NOMO-1 (cell line): Measurements from ENCODE around the gene EHD4.

Experiments used
- DNase-seq, 2 experiments: peaks; one replicate each; lab custom pipeline; 2025; ENCODE audit not compliant: unreplicated experiment in 2 of 2; lab: John Stamatoyannopoulos, UW

EHD4 gene

GRCh38 chr15:41866872-41867579 is 105.3 kb downstream of the EHD4 start:
- no peak for DNase-seq

- no peak for DNase-seq
These were observed 106.1 kb downstream of the EHD4 start for GRCh38 chr15:41866263-41866703.

GRCh38 chr15:41865490-41866055 is 106.8 kb downstream of the EHD4 start:
- DNase-seq = no peak

- DNase-seq = no peak
These were observed 109.7 kb downstream of the EHD4 start for GRCh38 chr15:41862515-41863116.

- DNase-seq = no peak
These were observed 110.5 kb downstream of the EHD4 start for GRCh38 chr15:41861736-41862356.

- DNase-seq = no peak
These were observed 112.1 kb downstream of the EHD4 start for GRCh38 chr15:41860049-41860828.

GRCh38 chr15:41858756-41859155 is 113.6 kb downstream of the EHD4 start:
- DNase-seq = no peak

GRCh38 chr15:41857316-41857715 is 115.0 kb downstream of the EHD4 start:
- DNase-seq = no peak

GRCh38 chr15:41856716-41857115 is 115.6 kb downstream of the EHD4 start:
- DNase-seq = no peak

- DNase-seq = no peak
These were observed 116.1 kb downstream of the EHD4 start for GRCh38 chr15:41856262-41856661.

- DNase-seq = no peak
These were observed 116.9 kb downstream of the EHD4 start for GRCh38 chr15:41855261-41855961.

- DNase-seq = no peak
These were observed 117.9 kb downstream of the EHD4 start for GRCh38 chr15:41854443-41854842.

- DNase-seq = no peak
These were observed 118.5 kb downstream of the EHD4 start for GRCh38 chr15:41853831-41854230.

- no peak for DNase-seq
These were observed 119.4 kb downstream of the EHD4 start for GRCh38 chr15:41852736-41853590.

GRCh38 chr15:41851755-41852370 is 120.5 kb downstream of the EHD4 start:
- no peak for DNase-seq

GRCh38 chr15:41851167-41851523 is 121.2 kb downstream of the EHD4 start:
- DNase-seq = no peak

- DNase-seq = no peak
These were observed 121.7 kb downstream of the EHD4 start for GRCh38 chr15:41850482-41851166.

GRCh38 chr15:41849861-41850260 is 122.5 kb downstream of the EHD4 start:
- DNase-seq = no peak

GRCh38 chr15:41849204-41849603 is 123.2 kb downstream of the EHD4 start:
- no peak for DNase-seq
